ENCODE results near the gene NHERF1. TPM values are rescaled to one million over a fixed set of nuclear protein-coding genes. Genes with fewer than 3 reads are reported as not detected.

Gene NHERF1
- total and polyA plus RNA-seq, 2 of the 8 experiments (the other 6 are each of a cell fraction or from before 2014, with no cell fraction given): 92.9 to 99.2 TPM

GRCh38 chr17:74803388-74803930 lies 55.0 kb downstream of the NHERF1 start:
- FAIRE-seq: no peak
- H4K5ac ChIP-seq (ENCODE audit: insufficient read length, low read depth, low read length): no peak overlapping the region
- H3K4me2 ChIP-seq (ENCODE audit: insufficient read depth in 1 of 2, low read depth in 2 of 2, low read length in 2 of 2): no peak overlapping the region
- no peak overlapping the region for H2BK12ac ChIP-seq (ENCODE audit: low read depth, low read length)
- peaks cover 0 to 6% (median 1%) of the 10 kb centered on the region in 4 experiments; a peak in 5 of 8 replicates for H3K36me3 ChIP-seq (ENCODE audit: control insufficient read depth in 2 of 4, insufficient read depth in 4 of 4, low read length in 3 of 4)
- H3K4ac ChIP-seq (replicated peaks; ENCODE audit: insufficient read length, low read depth, low read length): no peak overlapping the region
- H3K18ac ChIP-seq (ENCODE audit: extremely low read depth, low read length): no peak overlapping the region
- H2AK5ac ChIP-seq (ENCODE audit: low read depth, low read length): no peak overlapping the region
- no peaks in the 10 kb centered on the region for H3K27me3 ChIP-seq (replicated peaks in 1 of 4; ENCODE audit: control insufficient read depth in 3 of 4, extremely low read depth in 1 of 4, insufficient read depth in 3 of 4, low read length in 3 of 4)
- H2BK15ac ChIP-seq (ENCODE audit: low read length): no peak overlapping the region
- no peaks in the 10 kb centered on the region for H3K79me1 ChIP-seq (ENCODE audit: low read depth, low read length)
- H2AFZ ChIP-seq (ENCODE audit: low read length): no peak overlapping the region
- no peaks in the 10 kb centered on the region for H3K79me2 ChIP-seq (ENCODE audit: control insufficient read depth in 1 of 2, insufficient read depth in 2 of 2, low read length in 2 of 2)
- peaks cover 5 to 22% of the 10 kb centered on the region in 2 experiments for H4K20me1 ChIP-seq (replicated peaks in 1 of 2; ENCODE audit: control insufficient read depth in 1 of 2, insufficient read depth in 2 of 2, low read length in 2 of 2)
- H4K91ac ChIP-seq (replicated peaks; ENCODE audit: insufficient read length, low read length): no peak overlapping the region
- H3K4me1 ChIP-seq (replicated peaks in 1 of 4; ENCODE audit: control insufficient read depth in 3 of 4, insufficient read depth in 4 of 4, low read length in 3 of 4): no peaks in the 10 kb centered on the region; a peak in 1 of 7 replicates
- no peaks in the 10 kb centered on the region for H3K23me2 ChIP-seq (ENCODE audit: low read depth, low read length)
- 89% methylated on average over 12 of the region's 12 CpGs; no CpG with 5 or more reads in 1 of the 2 experiments for WGBS, 2 experiments (ENCODE audit: extremely low coverage in 1 of 2, insufficient coverage in 1 of 2, insufficient read length in 1 of 2, insufficient replicate concordance in 2 of 2, low coverage in 1 of 2, low lambda C conversion rate in 2 of 2, missing lambda C conversion rate in 1 of 2)
- H2BK20ac ChIP-seq (ENCODE audit: low read length): no peak overlapping the region
- no peaks in the 10 kb centered on the region for H3K9me3 ChIP-seq (ENCODE audit: insufficient read depth in 2 of 2, low read depth in 1 of 2, low read length in 1 of 2)
- H2BK5ac ChIP-seq (ENCODE audit: low read depth, low read length): no peak overlapping the region
- ChIA-PET CTCF (ENCODE audit: partially characterized antibody) (interaction anchor here (0.5 to 99.6 kb wide), 4 partner anchors 15 to 319 kb away, joined by 3 to 2981 read pairs (median 1492); partner anchors contain the start of genes FDXR, GRIN2C and NAT9), POLR2A (ENCODE audit: partially characterized antibody) (interaction anchor here (1.1 to 1.2 kb wide), 2 partner anchors 30 to 57 kb away, joined by 3 to 5 read pairs; partner anchors contain the start of gene GRIN2C)
- no peak for DNase-seq (ENCODE audit: low read depth in 1 of 2, low spot score in 2 of 2)
- H3K23ac ChIP-seq (ENCODE audit: insufficient read length): no peak overlapping the region
- H3K9ac ChIP-seq (replicated peaks in 1 of 4; ENCODE audit: extremely low read depth in 1 of 4, low read depth in 3 of 4, low read length in 3 of 4): no peak overlapping the region
- H3K27ac ChIP-seq (ENCODE audit: low read depth, low read length): no peak overlapping the region
- H2BK120ac ChIP-seq (replicated peaks; ENCODE audit: low read depth, low read length): no peak overlapping the region
- no peak overlapping the region for H3K14ac ChIP-seq (ENCODE audit: insufficient read length)
- no peak overlapping the region for H4K8ac ChIP-seq (ENCODE audit: extremely low read depth, insufficient read depth, low read length)
- H3K56ac ChIP-seq (replicated peaks; ENCODE audit: insufficient read length, low read depth, low read length): no peak overlapping the region
- no peak overlapping the region for H3K4me3 ChIP-seq (ENCODE audit: extremely low read depth in 1 of 4, insufficient read depth in 2 of 4, low read depth in 3 of 4, low read length in 4 of 4)
- TF ChIP-seq CBX8 (IDR thresholded peaks at IDR 0.05; ENCODE audit: borderline replicate concordance, low read depth, low read length) (no peak), ZNF274 (IDR thresholded peaks at IDR 0.05; ENCODE audit: borderline replicate concordance, extremely low read depth, low read length) (no peak), SUZ12 (IDR thresholded peaks at IDR 0.05; ENCODE audit: low read length) (no peak), SIN3A (conservative IDR thresholded peaks at IDR 0.05 in 1 of 2, IDR thresholded peaks at IDR 0.05 in 1 of 2; ENCODE audit: low read depth in 1 of 2, low read length in 2 of 2) (no peak), NANOG (IDR thresholded peaks at IDR 0.05; ENCODE audit: insufficient read depth, low read depth, low read length, poor library complexity, severe bottlenecking) (no peak), CHD1 (IDR thresholded peaks at IDR 0.05; ENCODE audit: low read depth, low read length) (no peak), ASH2L (IDR thresholded peaks at IDR 0.05; ENCODE audit: low read length) (no peak), NRF1 (IDR thresholded peaks at IDR 0.05; ENCODE audit: low read depth, low read length) (no peak), ATF3 (IDR thresholded peaks at IDR 0.05; ENCODE audit: insufficient read depth, low read depth, low read length) (no peak), RNF2 (IDR thresholded peaks at IDR 0.05; ENCODE audit: borderline replicate concordance, low read depth, low read length, missing control alignments, poor library complexity, severe bottlenecking) (no peak), SP4 (IDR thresholded peaks at IDR 0.05; ENCODE audit: low read length) (no peak), GABPA (IDR thresholded peaks at IDR 0.05; ENCODE audit: borderline replicate concordance, insufficient read depth, low read length) (no peak)

Data from H1 (cell line).